Measurements from ENCODE around the gene DNAI4. TPM values are rescaled to one million over a fixed set of nuclear protein-coding genes. Genes with fewer than 3 reads are reported as not detected.

Gene DNAI4
- total RNA-seq, 6 donors from 2014 or later: 7.3 to 32.5 (median 10.3) TPM

GRCh38 chr1:66848193-66848592, 76.5 kb downstream of the DNAI4 start:
- 78 to 93% methylated on average over 2 of the region's 2 CpGs for whole genome bisulfite sequencing, 2 donors
- no peak overlapping the region for H3K4me3 ChIP-seq
- no peaks in the 10 kb centered on the region for H3K4me1 ChIP-seq
- no peak overlapping the region for H3K27ac ChIP-seq
- no peaks in the 10 kb centered on the region for H3K27me3 ChIP-seq
- H3K36me3 ChIP-seq: no peaks in the 10 kb centered on the region
- no peak for TF ChIP-seq EP300 (IDR thresholded peaks at IDR 0.05)
- no peak for ATAC-seq (ENCODE audit: low FRiP score in 2 of 2)
- DNase-seq: no peak
- H3K9me3 ChIP-seq: no peaks in the 10 kb centered on the region

DNA sequence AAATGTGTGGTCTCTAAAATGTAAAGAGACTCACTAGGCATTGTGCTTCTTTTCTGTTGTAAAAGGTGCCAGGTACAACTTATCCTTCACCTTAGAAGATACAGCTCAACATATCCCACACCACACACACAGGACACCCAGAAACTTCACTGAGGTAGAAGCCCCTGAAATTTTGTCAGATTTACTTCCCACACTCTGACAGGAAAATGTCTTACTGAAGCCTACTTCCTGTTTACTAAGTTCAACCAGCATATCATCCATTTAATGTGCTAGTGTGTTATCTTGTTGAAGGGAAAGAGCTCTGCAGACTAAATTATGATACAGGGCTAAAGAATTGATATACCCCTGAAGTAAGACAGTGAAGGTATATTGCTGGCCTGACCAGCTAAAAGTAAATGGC, 83.7 kb downstream of the DNAI4 start:
- Histone ChIP-seq H3K4me3 (no peak overlapping the region), H3K27ac (no peak overlapping the region), H3K27me3 (no peaks in the 10 kb centered on the region), H3K36me3 (no peaks in the 10 kb centered on the region), H3K4me1 (no peaks in the 10 kb centered on the region), H3K9me3 (no peaks in the 10 kb centered on the region)
- ATAC-seq (ENCODE audit: low FRiP score in 2 of 2) (no peak), DNase-seq (no peak)
- TF ChIP-seq POLR2AphosphoS5 (IDR thresholded peaks at IDR 0.05): no peak
- no peak for TF ChIP-seq CTCF (IDR thresholded peaks at IDR 0.05)
- TF ChIP-seq POLR2A (IDR thresholded peaks at IDR 0.05): no peak

DNA sequence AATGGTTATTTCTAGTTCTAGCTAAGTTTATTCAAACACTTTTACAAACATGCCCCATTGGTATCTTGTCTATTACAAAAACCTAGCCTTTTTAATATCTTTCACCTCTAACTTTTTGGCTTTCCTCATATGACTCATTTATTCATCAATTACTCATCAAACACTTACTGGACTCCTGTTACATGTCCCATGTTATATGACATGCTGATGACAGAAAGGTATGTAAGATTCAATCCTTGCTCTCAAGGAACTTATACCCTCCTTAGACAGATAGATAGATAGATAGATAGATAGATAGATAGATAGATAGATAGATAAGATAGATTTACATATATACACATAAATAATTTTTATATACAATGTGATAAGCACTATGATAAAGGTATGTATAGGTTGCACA, 89.7 kb downstream of the DNAI4 start:
- Histone ChIP-seq H3K36me3 (no peaks in the 10 kb centered on the region), H3K4me3 (no peak overlapping the region), H3K27me3 (no peaks in the 10 kb centered on the region), H3K9me3 (no peaks in the 10 kb centered on the region), H3K4me1 (no peaks in the 10 kb centered on the region), H3K27ac (no peak overlapping the region)
- no peak for TF ChIP-seq POLR2A (IDR thresholded peaks at IDR 0.05)
- no peak for TF ChIP-seq POLR2AphosphoS5 (IDR thresholded peaks at IDR 0.05)
- no peak for TF ChIP-seq EP300 (IDR thresholded peaks at IDR 0.05)
- no peak for TF ChIP-seq CTCF (IDR thresholded peaks at IDR 0.05)
- DNase-seq (no peak), ATAC-seq (ENCODE audit: low FRiP score in 2 of 2) (no peak)

DNA sequence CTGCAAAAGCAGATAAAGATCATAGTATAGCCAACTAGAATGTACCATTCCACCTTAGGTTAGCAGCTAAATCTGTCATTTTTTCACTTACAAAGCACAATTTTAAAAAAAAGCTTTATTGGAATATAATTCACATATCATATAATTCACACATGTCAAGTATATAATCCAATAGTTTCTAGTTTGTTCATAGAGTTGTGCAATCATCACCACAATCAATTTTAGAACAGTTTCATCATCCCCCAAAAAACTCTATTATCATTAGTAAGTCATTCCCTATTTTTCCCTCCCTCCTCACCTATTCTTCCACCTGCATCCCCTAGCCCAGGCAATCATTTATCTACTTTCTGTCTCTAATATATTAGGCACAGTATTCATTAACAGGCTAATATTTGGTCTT, 91.5 kb downstream of the DNAI4 start:
- no peak overlapping the region for H3K4me3 ChIP-seq
- no peak overlapping the region for H3K27ac ChIP-seq
- no peaks in the 10 kb centered on the region for H3K9me3 ChIP-seq
- DNase-seq (no peak), ATAC-seq (ENCODE audit: low FRiP score in 2 of 2) (no peak)
- no peak for TF ChIP-seq POLR2AphosphoS5 (IDR thresholded peaks at IDR 0.05)
- no peak for TF ChIP-seq POLR2A (IDR thresholded peaks at IDR 0.05)
- no peak for TF ChIP-seq EP300 (IDR thresholded peaks at IDR 0.05)
- no peak for TF ChIP-seq CTCF (IDR thresholded peaks at IDR 0.05)
- no peaks in the 10 kb centered on the region for H3K36me3 ChIP-seq
- no peaks in the 10 kb centered on the region for H3K27me3 ChIP-seq
- no peaks in the 10 kb centered on the region for H3K4me1 ChIP-seq

GRCh38 chr1:66831529-66832239, 93.0 kb downstream of the DNAI4 start:
- no peaks in the 10 kb centered on the region for H3K36me3 ChIP-seq
- no peaks in the 10 kb centered on the region for H3K27me3 ChIP-seq
- no peak for ATAC-seq (ENCODE audit: low FRiP score in 2 of 2)
- no peaks in the 10 kb centered on the region for H3K4me1 ChIP-seq
- 79 to 84% methylated on average over 3 of the region's 3 CpGs for WGBS, 2 donors
- no peak overlapping the region for H3K27ac ChIP-seq
- TF ChIP-seq EP300 (IDR thresholded peaks at IDR 0.05) (no peak), POLR2A (IDR thresholded peaks at IDR 0.05) (no peak), POLR2AphosphoS5 (IDR thresholded peaks at IDR 0.05) (no peak), CTCF (IDR thresholded peaks at IDR 0.05) (no peak)
- H3K4me3 ChIP-seq: no peak overlapping the region
- no peaks in the 10 kb centered on the region for H3K9me3 ChIP-seq
- DNase-seq: no peak

Measured in upper lobe of left lung (tissue), 6 donors.